Measurements from ENCODE around the gene ADAMTSL3. TPM values are rescaled to one million over a fixed set of nuclear protein-coding genes. Genes with fewer than 3 reads are reported as not detected.

Gene ADAMTSL3
- total and polyA plus RNA-seq, 3 donors from 2014 or later: 8.6 to 16.4 (median 9.4) TPM

GRCh38 chr15:83717010-83717409 is 63.1 kb downstream of the ADAMTSL3 start:
- TF ChIP-seq POLR2A (IDR thresholded peaks at IDR 0.05) (no peak), CTCF (IDR thresholded peaks at IDR 0.05) (no peak)
- Histone ChIP-seq H3K4me1 (no peaks in the 10 kb centered on the region), H3K27ac (no peak overlapping the region), H3K27me3 (no peaks in the 10 kb centered on the region), H3K9me3 (no peaks in the 10 kb centered on the region), H3K36me3 (ENCODE audit: low read depth, missing control alignments) (no peaks in the 10 kb centered on the region), H3K4me3 (no peak overlapping the region)
- intact Hi-C loops (cut with DNase I; ENCODE audit: low total_unique reads): no loop called here
- no peak for DNase-seq

GRCh38 chr15:83720468-83720867 is 66.5 kb downstream of the ADAMTSL3 start:
- Histone ChIP-seq H3K27me3 (no peaks in the 10 kb centered on the region), H3K9me3 (no peaks in the 10 kb centered on the region), H3K4me1 (no peaks in the 10 kb centered on the region), H3K4me3 (no peak overlapping the region), H3K36me3 (ENCODE audit: low read depth, missing control alignments) (no peaks in the 10 kb centered on the region), H3K27ac (no peak overlapping the region)
- intact Hi-C loops (cut with DNase I; ENCODE audit: low total_unique reads): no loop called here
- TF ChIP-seq POLR2A (IDR thresholded peaks at IDR 0.05) (no peak), CTCF (IDR thresholded peaks at IDR 0.05) (no peak)
- 85 to 94% methylated on average over 2 of the region's 2 CpGs for WGBS, 2 donors
- no peak for DNase-seq

GRCh38 chr15:83721031-83721430 is 67.1 kb downstream of the ADAMTSL3 start:
- H3K9me3 ChIP-seq: no peaks in the 10 kb centered on the region
- intact Hi-C loops (cut with DNase I; ENCODE audit: low total_unique reads): no loop called here

GRCh38 chr15:83721981-83722380 is 68.1 kb downstream of the ADAMTSL3 start:
- Histone ChIP-seq H3K4me1 (no peaks in the 10 kb centered on the region), H3K9me3 (no peaks in the 10 kb centered on the region), H3K4me3 (no peak overlapping the region), H3K27me3 (no peaks in the 10 kb centered on the region), H3K27ac (no peak overlapping the region), H3K36me3 (ENCODE audit: low read depth, missing control alignments) (no peaks in the 10 kb centered on the region)
- 72 to 74% methylated on average over 3 of the region's 3 CpGs for WGBS, 2 donors
- intact Hi-C loops (cut with DNase I; ENCODE audit: low total_unique reads): no loop called here
- no peak for DNase-seq
- TF ChIP-seq CTCF (IDR thresholded peaks at IDR 0.05) (no peak), POLR2A (IDR thresholded peaks at IDR 0.05) (no peak)

More at GRCh38 chr15:83721031-83721430, 67.1 kb downstream of the ADAMTSL3 start:
- H3K27ac ChIP-seq: no peak overlapping the region
- H3K27me3 ChIP-seq: no peaks in the 10 kb centered on the region
- no peak overlapping the region for H3K4me3 ChIP-seq
- H3K36me3 ChIP-seq (ENCODE audit: low read depth, missing control alignments): no peaks in the 10 kb centered on the region
- no peaks in the 10 kb centered on the region for H3K4me1 ChIP-seq
- no peak for TF ChIP-seq POLR2A (IDR thresholded peaks at IDR 0.05)
- TF ChIP-seq CTCF (IDR thresholded peaks at IDR 0.05): no peak
- no peak for DNase-seq

- Histone ChIP-seq H3K27me3 (no peaks in the 10 kb centered on the region), H3K4me1 (no peaks in the 10 kb centered on the region), H3K27ac (no peak overlapping the region), H3K4me3 (no peak overlapping the region), H3K9me3 (no peaks in the 10 kb centered on the region), H3K36me3 (ENCODE audit: low read depth, missing control alignments) (no peaks in the 10 kb centered on the region)
- intact Hi-C loops (cut with DNase I; ENCODE audit: low total_unique reads): no loop called here
- TF ChIP-seq POLR2A (IDR thresholded peaks at IDR 0.05): no peak
- no peak for TF ChIP-seq CTCF (IDR thresholded peaks at IDR 0.05)
- WGBS, 2 donors: 51 to 54% methylated on average over 1 of the region's 1 CpG
- DNase-seq: no peak
Observed at GRCh38 chr15:83723216-83723615, 69.3 kb downstream of the ADAMTSL3 start.
